B cell (primary cell): Measurements from ENCODE around the gene HOGA1.

Experiments
- CTCF ChIP-seq: fragments of 200-600 bp; IDR thresholded peaks from one replicate; pipeline ENCODE4 v1.8.0; 2022; ENCODE audit warnings: antibody characterized with exemption, mild to moderate bottlenecking
- EZH2 ChIP-seq: IDR thresholded peaks from 2 replicates; pipeline ENCODE4 v1.6.1; 2012; ENCODE audit warnings: borderline replicate concordance, low read depth, mild to moderate bottlenecking, moderate library complexity, low read length; ENCODE audit not compliant: insufficient read depth, poor library complexity, severe bottlenecking

GRCh38 chr10:97601268-97602215 is 17.4 kb downstream of the HOGA1 start:
- TF ChIP-seq CTCF (no peak), EZH2 (no peak)
